Measurements from ENCODE around the gene BOK. TPM values are rescaled to one million over a fixed set of nuclear protein-coding genes. Genes with fewer than 3 reads are reported as not detected.

BOK gene
- total and polyA plus RNA-seq, 2 donors (not counting 3 experiments of a cell fraction or from before 2014, with no cell fraction given), result 76.0 to 95.5 TPM

GRCh38 chr2:241546771-241547498 lies 11.6 kb upstream of the BOK start:
- H3K9ac ChIP-seq (replicated peaks; ENCODE audit: extremely low read depth, insufficient read depth, low read length), result peak overlapping the region; percentile 16
- H3K27ac ChIP-seq (ENCODE audit: insufficient read depth, low read depth, low read length), result peak overlapping the region; percentile 61
- H4K20me1 ChIP-seq (replicated peaks; ENCODE audit: control insufficient read depth, extremely low read depth, insufficient read depth, low read length), result no peaks in the 10 kb centered on the region
- DNase-seq (ENCODE audit: low read depth, low spot score) (peak; percentile 92), FAIRE-seq (peak; percentile 97)
- CTCF ChIA-PET, result interaction anchor here (0.6 to 2.2 kb wide), 4 partner anchors 10 to 39 kb away, joined by 3 to 6 read pairs (median 4); partner anchors contain the start of gene STK25
- no peaks in the 10 kb centered on the region for H3K79me2 ChIP-seq (ENCODE audit: control insufficient read depth, insufficient read depth, low read length)
- TF ChIP-seq JUN (IDR thresholded peaks at IDR 0.05; ENCODE audit: borderline replicate concordance, insufficient read depth, insufficient read length, low read depth) (peak; percentile 69), GATA2 (IDR thresholded peaks at IDR 0.05; ENCODE audit: insufficient read depth, insufficient read length, low read depth, low read length) (no peak), MAX (IDR thresholded peaks at IDR 0.05; ENCODE audit: insufficient read depth, insufficient read length) (peak; percentile 57), EZH2 (IDR thresholded peaks at IDR 0.05; ENCODE audit: borderline replicate concordance, low read depth, low read length, severe bottlenecking) (no peak), POLR2A (IDR thresholded peaks at IDR 0.05; ENCODE audit: low read depth, low read length) (peak; percentile 50), POLR2AphosphoS5 (IDR thresholded peaks at IDR 0.05; ENCODE audit: insufficient read depth, low read depth, low read length) (peak; percentile 54)
- H3K4me1 ChIP-seq (ENCODE audit: control insufficient read depth, extremely low read depth, insufficient read depth, low read length), result peaks cover 33% of the 10 kb centered on the region
- intact Hi-C loops (cut with micrococcal nuclease), result loop anchor here (1.0 kb wide), 3 partner anchors 11 to 89 kb away; partner anchors contain the start of genes BOK and STK25
- H3K9me1 ChIP-seq (replicated peaks; ENCODE audit: control insufficient read depth, extremely low read depth, insufficient read depth, low read length), result no peaks in the 10 kb centered on the region
- H3K4me2 ChIP-seq (ENCODE audit: insufficient read depth, low read length), result peak overlapping the region; percentile 22
- H3K9me3 ChIP-seq (replicated peaks; ENCODE audit: control insufficient read depth, insufficient read depth, low read length), result no peaks in the 10 kb centered on the region
- POLR2A ChIA-PET, result interaction anchor here (1.0 to 1.5 kb wide), 2 partner anchors 8 to 12 kb away, joined by 3 to 8 read pairs; partner anchors contain the start of gene BOK
- BruUV-seq (replicated peaks), result TSS peak; percentile 97
- peak overlapping the region; percentile 63 for H2AFZ ChIP-seq (ENCODE audit: low read depth, low read length)
- H3K36me3 ChIP-seq (ENCODE audit: control insufficient read depth in 2 of 2, extremely low read depth in 1 of 2, insufficient read depth in 2 of 2, low read length in 2 of 2), result no peaks in the 10 kb centered on the region
- H3K4me3 ChIP-seq (replicated peaks in 1 of 3; ENCODE audit: insufficient read depth in 1 of 3, low read depth in 1 of 3, low read length in 3 of 3), result no peak overlapping the region
- dilution Hi-C loops (cut with MboI; ENCODE audit: extremely low pct_ligation_motif_present, low sequenced_read_pairs), result no loop called here
- no peaks in the 10 kb centered on the region for H3K27me3 ChIP-seq (ENCODE audit: control insufficient read depth in 2 of 2, insufficient read depth in 2 of 2, low read length in 2 of 2)
